SK-N-SH (cell line): ENCODE results near the gene MRGPRD. TPM values are rescaled to one million over a fixed set of nuclear protein-coding genes. Genes with fewer than 3 reads are reported as not detected.

Experiments used
- CTCF ChIA-PET: fragments of 300-600, 350-600 bp; formaldehyde crosslinking; extraction: SDS; loops from one replicate; lab custom pipeline; 2021; lab: Yijun Ruan, JAX
- POLR2A ChIA-PET: fragments of 350-600 bp; sonication (Branson Sonifier 250); formaldehyde crosslinking; extraction: SDS; loops from one replicate; lab custom pipeline; 2020; ENCODE audit warnings: antibody characterized with exemption, inconsistent platforms; lab: Yijun Ruan, JAX
- DNase-seq: peaks from one replicate; pipeline ENCODE4 v3.0.0; 2012
- H2AFZ ChIP-seq: fragments of 200-600 bp; sonication (generic); 2 replicates; pipeline ENCODE4 v1.8.1; 2016; ENCODE audit warnings: antibody characterized with exemption, mild to moderate bottlenecking, low read depth
- H3F3A ChIP-seq: fragments of 200-600 bp; sonication (generic); replicated peaks from 2 replicates; pipeline ENCODE3; 2016; ENCODE audit warnings: antibody characterized with exemption, mild to moderate bottlenecking; ENCODE audit not compliant: insufficient read depth
- H3K27ac ChIP-seq, 2 experiments: fragments of 200-500 bp in 1 of 2; fragments of 200-600 bp in 1 of 2; sonication (Bioruptor generic) in 1 of 2; sonication (generic), shearing (Covaris generic) in 1 of 2; 2 replicates each; pipeline versions ENCODE4 v1.5.1 to v1.6.1; 2014 to 2016; ENCODE audit warnings: low read depth in 2 of 2, inconsistent platforms in 1 of 2, low read length in 1 of 2, mild to moderate bottlenecking in 1 of 2, mixed read lengths in 1 of 2
- H3K27me3 ChIP-seq: fragments of 200-600 bp; sonication (generic), shearing (Covaris generic); 2 replicates; pipeline ENCODE4 v1.6.1; 2016; ENCODE audit warnings: mixed run types; ENCODE audit not compliant: insufficient read depth
- H3K36me3 ChIP-seq, 2 experiments: fragments of 200-500 bp in 1 of 2; fragments of 200-600 bp in 1 of 2; sonication (Bioruptor generic) in 1 of 2; sonication (generic) in 1 of 2; replicated peaks in 1 of 2; 2 replicates each; pipeline versions ENCODE3 to v1.5.1; 2014 to 2016; ENCODE audit warnings: low read length in 1 of 2, mild to moderate bottlenecking in 1 of 2; ENCODE audit not compliant: insufficient read depth in 2 of 2, control insufficient read depth in 1 of 2
- H3K4me1 ChIP-seq, 2 experiments: fragments of 200-500 bp in 1 of 2; fragments of 200-600 bp in 1 of 2; sonication (Bioruptor generic) in 1 of 2; sonication (generic), shearing (Covaris generic) in 1 of 2; 2 replicates each; pipeline versions ENCODE4 v1.5.1 to v1.6.1; 2014 to 2016; ENCODE audit warnings: low read depth in 1 of 2, low read length in 1 of 2, mixed run types in 1 of 2; ENCODE audit not compliant: insufficient read depth in 2 of 2, control insufficient read depth in 1 of 2
- H3K4me2 ChIP-seq: fragments of 200-600 bp; sonication (generic), shearing (Covaris generic); 2 replicates; pipeline ENCODE4 v1.6.1; 2017; ENCODE audit warnings: mixed run types
- H3K4me3 ChIP-seq, 2 experiments: fragments of 200-500 bp in 1 of 2; fragments of 200-600 bp in 1 of 2; sonication (Bioruptor generic) in 1 of 2; sonication (generic), shearing (Covaris generic) in 1 of 2; 2 replicates each; pipeline versions ENCODE4 v1.5.1 to v1.8.1; 2014 to 2016; ENCODE audit warnings: low read depth in 2 of 2, inconsistent platforms in 1 of 2, low read length in 1 of 2, mild to moderate bottlenecking in 1 of 2, mixed read lengths in 1 of 2, moderate library complexity in 1 of 2
- H3K79me2 ChIP-seq: fragments of 200-600 bp; sonication (generic); 2 replicates; pipeline ENCODE4 v1.8.1; 2017; ENCODE audit warnings: mild to moderate bottlenecking; ENCODE audit not compliant: insufficient read depth
- H3K9ac ChIP-seq: fragments of 200-600 bp; sonication (generic); 2 replicates; pipeline ENCODE4 v1.6.1; 2017; ENCODE audit warnings: mixed run types
- H3K9me2 ChIP-seq: fragments of 200-600 bp; sonication (generic); 2 replicates; pipeline ENCODE4 v1.6.1; 2017; ENCODE audit warnings: mixed run types
- H3K9me3 ChIP-seq: fragments of 200-600 bp; sonication (generic); 2 replicates; pipeline ENCODE4 v1.6.1; 2017; ENCODE audit warnings: mixed run types, mild to moderate bottlenecking, moderate library complexity
- H4K20me1 ChIP-seq: fragments of 200-600 bp; sonication (generic); 2 replicates; pipeline ENCODE4 v1.6.1; 2017; ENCODE audit warnings: mild to moderate bottlenecking, mixed run types; ENCODE audit not compliant: insufficient read depth
- ELF1 ChIP-seq: IDR thresholded peaks from 2 replicates; pipeline ENCODE4 v1.4.0; 2012
- EZH2phosphoT487 ChIP-seq: fragments of 200-600 bp; sonication (generic); IDR thresholded peaks from 2 replicates; pipeline ENCODE4 v1.6.1; 2017; ENCODE audit warnings: low read depth, mixed run types, mild to moderate bottlenecking, antibody characterized with exemption, moderate library complexity, borderline replicate concordance
- GABPA ChIP-seq: IDR thresholded peaks from 2 replicates; pipeline ENCODE4 v1.4.0; 2012; ENCODE audit warnings: low read depth, mild to moderate bottlenecking
- NRF1 ChIP-seq: IDR thresholded peaks from 2 replicates; pipeline ENCODE4 v1.6.1; 2012; ENCODE audit warnings: low read depth, mild to moderate bottlenecking, low read length
- PBX3 ChIP-seq: IDR thresholded peaks from 2 replicates; pipeline ENCODE4; 2012
- POLR2AphosphoS5 ChIP-seq: IDR thresholded peaks from 2 replicates; pipeline ENCODE4 v1.6.1; 2012; ENCODE audit warnings: low read depth, low read length
- RCOR1 ChIP-seq: fragments of 150-350 bp; IDR thresholded peaks from 2 replicates; pipeline ENCODE4 v1.6.1; 2017; ENCODE audit warnings: antibody characterized with exemption, low read length
- REST ChIP-seq: IDR thresholded peaks from 2 replicates; pipeline ENCODE4 v1.6.1; 2012; ENCODE audit warnings: mild to moderate bottlenecking, low read depth, low read length, moderate library complexity
- RXRA ChIP-seq: IDR thresholded peaks from 2 replicates; pipeline ENCODE4 v1.4.0; 2012; ENCODE audit warnings: low read depth, mild to moderate bottlenecking, borderline replicate concordance
- TEAD4 ChIP-seq: IDR thresholded peaks from 2 replicates; pipeline ENCODE4 v1.4.0; 2012; ENCODE audit warnings: mild to moderate bottlenecking, borderline replicate concordance; ENCODE audit not compliant: insufficient read depth
- USF1 ChIP-seq: IDR thresholded peaks from 2 replicates; pipeline ENCODE4 v1.4.0; 2012; ENCODE audit warnings: low read depth, borderline replicate concordance
- YY1 ChIP-seq: IDR thresholded peaks from 2 replicates; pipeline ENCODE4 v1.4.0; 2012; ENCODE audit warnings: low read depth, mild to moderate bottlenecking
- ZBTB33 ChIP-seq: IDR thresholded peaks from 2 replicates; pipeline ENCODE4 v1.4.0; 2012; ENCODE audit warnings: low read depth, borderline replicate concordance
- WGBS: methylation state at CpG from one replicate; pipeline ENCODE4 v1.1.6; 2017; ENCODE audit warnings: low lambda C conversion rate; 5-methylcytosine and 5-hydroxymethylcytosine counted together
- polyA plus RNA-seq, 3 experiments: library from polyadenylated mRNA; depleted of rRNA; stranded (reverse); fragments of >200 nt; gene quantifications; 2 replicates each; pipeline ENCODE4 v1.2.3, GENCODE V29; 2012

The MRGPRD gene
- polyA plus RNA-seq, 1 of the 3 experiments (the other 2 are of a cell fraction), result not detected

GRCh38 chr11:68993546-68993945 is 12.8 kb upstream of the MRGPRD start (continued):
- no peak for TF ChIP-seq ELF1
- no peak for TF ChIP-seq ZBTB33
- no peak for TF ChIP-seq GABPA
- TF ChIP-seq, all 33 proteins: peak for 0

GRCh38 chr11:68992743-68993255 is 12.0 kb upstream of the MRGPRD start:
- TF ChIP-seq USF1 (no peak), RXRA (no peak), POLR2AphosphoS5 (no peak), NRF1 (no peak)
- POLR2A ChIA-PET, result no interaction called here

GRCh38 chr11:68990995-68991780 is 10.4 kb upstream of the MRGPRD start:
- CTCF ChIA-PET, result interaction anchor here (1.6 to 3.3 kb wide), 2 partner anchors 10 to 53 kb away, joined by 3 to 13 read pairs; no protein-coding TSS in a partner anchor
- no peaks in the 10 kb centered on the region for H3K9me3 ChIP-seq
- no peaks in the 10 kb centered on the region for H3K79me2 ChIP-seq
- H3K36me3 ChIP-seq, result no peaks in the 10 kb centered on the region
- no peaks in the 10 kb centered on the region for H3F3A ChIP-seq
- no peaks in the 10 kb centered on the region for H3K9me2 ChIP-seq
- no peaks in the 10 kb centered on the region for H4K20me1 ChIP-seq
- H3K27ac ChIP-seq, result no peak overlapping the region
- no peak overlapping the region for H2AFZ ChIP-seq
- H3K4me2 ChIP-seq, result no peak overlapping the region
- POLR2A ChIA-PET, result no interaction called here
- no peak overlapping the region for H3K9ac ChIP-seq
- no peaks in the 10 kb centered on the region for H3K27me3 ChIP-seq
- WGBS, result 80% methylated on average over 9 of the region's 16 CpGs
- H3K4me1 ChIP-seq, result peaks cover 0 to 4% of the 10 kb centered on the region in 2 experiments; a peak in 1 of 4 replicates
- no peak overlapping the region for H3K4me3 ChIP-seq
- no peak for DNase-seq
- TF ChIP-seq REST (no peak), YY1 (no peak), TEAD4 (no peak), PBX3 (no peak), ZBTB33 (no peak), RCOR1 (no peak), EZH2phosphoT487 (no peak)

More at GRCh38 chr11:68992743-68993255, 12.0 kb upstream of the MRGPRD start:
- H3K9me2 ChIP-seq, result no peaks in the 10 kb centered on the region
- WGBS, result 62% methylated on average over 12 of the region's 14 CpGs
- no peaks in the 10 kb centered on the region for H3F3A ChIP-seq
- H4K20me1 ChIP-seq, result no peaks in the 10 kb centered on the region
- no peaks in the 10 kb centered on the region for H3K27me3 ChIP-seq
- H3K9me3 ChIP-seq, result no peaks in the 10 kb centered on the region
- no peak overlapping the region for H2AFZ ChIP-seq
- H3K4me2 ChIP-seq, result no peak overlapping the region
- H3K36me3 ChIP-seq, result no peaks in the 10 kb centered on the region
- CTCF ChIA-PET, result interaction anchor here (1.6 to 3.3 kb wide), 2 partner anchors 8 to 52 kb away, joined by 3 to 13 read pairs; no protein-coding TSS in a partner anchor
- peak; percentile 40 for DNase-seq
- H3K9ac ChIP-seq, result no peak overlapping the region
- H3K79me2 ChIP-seq, result no peaks in the 10 kb centered on the region
- H3K4me3 ChIP-seq, result no peak overlapping the region
- no peak overlapping the region for H3K27ac ChIP-seq
- H3K4me1 ChIP-seq, result peaks cover 0 to 13% of the 10 kb centered on the region in 2 experiments; a peak in 1 of 4 replicates
